DND-41 (cell line): ENCODE measurements around the gene AFF1.

Experiments used
- EZH2 ChIP-seq: IDR thresholded peaks from 3 replicates; pipeline ENCODE4 v1.6.1; 2012; ENCODE audit warnings: borderline replicate concordance, low read depth, mild to moderate bottlenecking, moderate library complexity, low read length, inconsistent platforms; ENCODE audit not compliant: severe bottlenecking
- TF ChIP-seq, protein P1 (sequence below): IDR thresholded peaks from 2 replicates; pipeline ENCODE4 v1.5.1; 2012; ENCODE audit warnings: borderline replicate concordance, low read length, moderate library complexity, mild to moderate bottlenecking; ENCODE audit not compliant: poor library complexity, severe bottlenecking; ENCODE audit errors: extremely low read depth

DNA sequence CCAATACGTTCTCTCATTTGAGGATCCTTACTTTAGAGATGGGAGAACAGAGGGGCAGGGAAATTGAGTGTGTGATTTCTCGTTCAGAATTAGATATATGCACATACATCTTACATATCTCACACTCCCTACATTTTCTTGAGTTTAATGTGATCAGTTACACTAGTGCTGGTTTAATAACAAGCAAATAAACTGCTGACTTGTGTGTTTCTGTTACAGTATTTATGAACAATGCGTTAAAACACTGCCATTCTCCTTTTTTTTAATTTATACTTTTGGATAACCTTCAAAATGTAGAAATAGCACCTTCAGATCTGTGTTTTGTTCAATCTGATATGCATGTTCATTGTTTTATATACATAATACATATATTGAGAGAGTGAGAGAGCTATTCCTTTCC, 155.5 kb downstream of the AFF1 start:
- TF ChIP-seq, protein P1, sequence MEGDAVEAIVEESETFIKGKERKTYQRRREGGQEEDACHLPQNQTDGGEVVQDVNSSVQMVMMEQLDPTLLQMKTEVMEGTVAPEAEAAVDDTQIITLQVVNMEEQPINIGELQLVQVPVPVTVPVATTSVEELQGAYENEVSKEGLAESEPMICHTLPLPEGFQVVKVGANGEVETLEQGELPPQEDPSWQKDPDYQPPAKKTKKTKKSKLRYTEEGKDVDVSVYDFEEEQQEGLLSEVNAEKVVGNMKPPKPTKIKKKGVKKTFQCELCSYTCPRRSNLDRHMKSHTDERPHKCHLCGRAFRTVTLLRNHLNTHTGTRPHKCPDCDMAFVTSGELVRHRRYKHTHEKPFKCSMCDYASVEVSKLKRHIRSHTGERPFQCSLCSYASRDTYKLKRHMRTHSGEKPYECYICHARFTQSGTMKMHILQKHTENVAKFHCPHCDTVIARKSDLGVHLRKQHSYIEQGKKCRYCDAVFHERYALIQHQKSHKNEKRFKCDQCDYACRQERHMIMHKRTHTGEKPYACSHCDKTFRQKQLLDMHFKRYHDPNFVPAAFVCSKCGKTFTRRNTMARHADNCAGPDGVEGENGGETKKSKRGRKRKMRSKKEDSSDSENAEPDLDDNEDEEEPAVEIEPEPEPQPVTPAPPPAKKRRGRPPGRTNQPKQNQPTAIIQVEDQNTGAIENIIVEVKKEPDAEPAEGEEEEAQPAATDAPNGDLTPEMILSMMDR = no peak
- TF ChIP-seq EZH2 = no peak
